ENCODE measurements around the gene NOS3.

The NOS3 gene

DNA sequence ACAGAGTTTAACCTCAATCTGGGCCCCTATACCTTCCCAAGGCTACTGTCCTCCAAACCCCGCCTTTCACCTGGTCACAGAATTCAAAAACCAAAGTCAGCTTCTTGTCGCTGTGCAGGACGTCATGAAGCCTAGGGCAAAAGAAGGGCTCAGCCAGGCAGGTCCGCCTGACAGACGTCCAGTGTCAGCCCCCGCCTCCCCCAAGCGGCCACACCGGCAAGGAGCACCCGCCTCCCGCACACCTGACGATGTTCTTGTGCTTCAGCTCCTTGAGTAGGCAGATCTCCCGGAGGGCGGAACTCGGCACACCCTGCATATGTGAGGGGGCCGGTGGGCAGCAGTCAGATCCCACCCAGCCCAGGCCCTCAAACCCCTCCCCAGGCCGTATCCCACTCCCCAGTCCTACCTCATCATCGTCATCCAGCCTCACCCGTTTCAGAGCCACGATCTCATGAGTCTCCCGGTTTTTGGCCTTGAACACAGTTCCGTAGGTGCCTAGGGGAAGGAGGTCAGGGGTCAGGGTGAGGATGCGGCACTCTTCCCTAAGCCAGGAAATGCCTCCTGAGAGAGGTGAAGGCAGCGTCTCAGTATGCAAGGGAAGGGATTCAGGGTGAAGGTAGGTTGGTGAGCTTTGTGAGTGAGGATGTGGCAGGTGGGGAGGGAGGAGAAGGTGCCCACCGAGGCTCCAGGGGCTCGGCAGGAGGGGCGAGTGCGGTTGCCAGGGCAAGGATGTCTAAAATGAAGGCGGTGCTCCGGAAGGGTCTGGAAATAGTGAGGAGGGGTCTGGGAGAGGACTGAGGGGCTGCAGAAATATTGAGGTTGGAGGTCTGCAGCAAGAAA is 66.1 kb downstream of the NOS3 start:
- H3K9me3 ChIP-seq (ENCODE audit: insufficient read depth, low read length), result no peaks in the 10 kb centered on the region
- no peak for TF ChIP-seq EZH2phosphoT487 (IDR thresholded peaks at IDR 0.05; ENCODE audit: low read depth)
- TF ChIP-seq CTCF (IDR thresholded peaks at IDR 0.05; ENCODE audit: low read depth, low read length), result no peak
- no peak overlapping the region for H3K27ac ChIP-seq (ENCODE audit: low read length)
- H3K36me3 ChIP-seq (replicated peaks; ENCODE audit: low read depth, low read length), result no peaks in the 10 kb centered on the region
- 0 out of 2 replicates have a peak overlapping the region, but pooled peaks have one; percentile 52 for H2AFZ ChIP-seq (ENCODE audit: low read depth, low read length)
- H3K9ac ChIP-seq (ENCODE audit: low read length), result peak overlapping the region; percentile 71
- H3K79me2 ChIP-seq (ENCODE audit: low read length), result peaks cover 23% of the 10 kb centered on the region
- peaks cover 12% of the 10 kb centered on the region for H4K20me1 ChIP-seq (ENCODE audit: insufficient read depth, low read length)
- H3K27me3 ChIP-seq (ENCODE audit: low read depth, low read length), result no peaks in the 10 kb centered on the region
- H3K4me3 ChIP-seq (ENCODE audit: low read length), result peak overlapping the region; percentile 90
- H3K4me2 ChIP-seq (ENCODE audit: low read length), result peak overlapping the region; percentile 90
- H3K4me1 ChIP-seq (ENCODE audit: low read length), result peaks cover 16% of the 10 kb centered on the region

DNA sequence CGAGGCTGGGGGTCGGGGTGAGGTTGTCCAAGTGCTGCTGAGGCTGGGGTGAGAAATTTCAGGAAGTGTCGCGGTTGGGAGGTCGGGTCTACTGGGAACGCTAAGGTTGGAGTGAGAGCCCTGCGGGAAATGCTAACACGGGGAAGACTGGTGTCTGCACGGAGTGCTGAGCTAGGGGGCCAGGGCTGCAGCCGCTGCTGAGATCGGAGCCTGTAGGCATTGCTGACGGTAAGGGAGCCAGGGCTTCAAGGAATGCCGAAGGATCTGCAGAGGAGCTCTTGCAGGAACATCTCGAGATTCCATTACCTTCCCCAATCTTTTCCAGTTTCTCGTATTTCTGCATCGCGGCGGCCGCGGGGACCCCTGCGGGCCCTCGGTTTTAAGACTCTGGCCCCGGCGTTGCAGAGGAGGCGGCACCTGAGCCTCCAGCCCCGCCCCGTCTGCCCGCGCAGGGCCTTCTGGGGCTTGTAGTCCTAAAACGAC is 66.7 kb downstream of the NOS3 start, which contains the start of gene CDK5:
Gene CDK5 (minus strand): TSS at position 392 of the 483 bp plus-strand sequence. CDS start 49 bp downstream, at position 343.
- peak within 1 kb of the TSS; percentile 87 for H3K9ac ChIP-seq (ENCODE audit: low read length)
- H3K4me1 ChIP-seq (ENCODE audit: low read length), result peaks cover 16% of the 10 kb centered on the region
- H3K79me2 ChIP-seq (ENCODE audit: low read length), result peaks cover 26% of the 10 kb centered on the region

GRCh38 chr7:151057989-151058780 is 67.4 kb downstream of the NOS3 start:
- Histone ChIP-seq H2AFZ (ENCODE audit: low read depth, low read length) (peak overlapping the region; percentile 7; the same call in 1 of the 2 replicates), H3K4me3 (ENCODE audit: low read length) (peak overlapping the region; percentile 90), H4K20me1 (ENCODE audit: insufficient read depth, low read length) (peaks cover 12% of the 10 kb centered on the region), H3K36me3 (replicated peaks; ENCODE audit: low read depth, low read length) (no peaks in the 10 kb centered on the region), H3K27me3 (ENCODE audit: low read depth, low read length) (no peaks in the 10 kb centered on the region), H3K9me3 (ENCODE audit: insufficient read depth, low read length) (no peaks in the 10 kb centered on the region), H3K4me1 (ENCODE audit: low read length) (peaks cover 16% of the 10 kb centered on the region), H3K4me2 (ENCODE audit: low read length) (peak overlapping the region; percentile 99), H3K27ac (ENCODE audit: low read length) (peak overlapping the region; percentile 72), H3K9ac (ENCODE audit: low read length) (peak overlapping the region; percentile 87), H3K79me2 (ENCODE audit: low read length) (peaks cover 26% of the 10 kb centered on the region)
- TF ChIP-seq CTCF (IDR thresholded peaks at IDR 0.05; ENCODE audit: low read depth, low read length) (no peak), EZH2phosphoT487 (IDR thresholded peaks at IDR 0.05; ENCODE audit: low read depth) (no peak)

More for the DNA sequence above, 66.7 kb downstream of the NOS3 start, which contains the start of gene CDK5:
- Histone ChIP-seq H3K36me3 (replicated peaks; ENCODE audit: low read depth, low read length) (no peaks in the 10 kb centered on the region), H3K27me3 (ENCODE audit: low read depth, low read length) (no peaks in the 10 kb centered on the region), H2AFZ (ENCODE audit: low read depth, low read length) (peak within 1 kb of the TSS; percentile 52; the same call in 1 of the 2 replicates), H3K4me2 (ENCODE audit: low read length) (peak within 1 kb of the TSS; percentile 99), H3K4me3 (ENCODE audit: low read length) (peak within 1 kb of the TSS; percentile 90), H3K9me3 (ENCODE audit: insufficient read depth, low read length) (no peaks in the 10 kb centered on the region), H4K20me1 (ENCODE audit: insufficient read depth, low read length) (peaks cover 12% of the 10 kb centered on the region), H3K27ac (ENCODE audit: low read length) (peak within 1 kb of the TSS; percentile 72)
- TF ChIP-seq EZH2phosphoT487 (IDR thresholded peaks at IDR 0.05; ENCODE audit: low read depth), result no peak
- TF ChIP-seq CTCF (IDR thresholded peaks at IDR 0.05; ENCODE audit: low read depth, low read length), result no peak

All from OCI-LY3 (cell line).